Muscle of back (tissue), 13 donors: ENCODE measurements around the gene PIK3C2G. TPM values are rescaled to one million over a fixed set of nuclear protein-coding genes. Genes with fewer than 3 reads are reported as not detected.
"Not testable (repeated sequence)": the region's sequence is repeated elsewhere in the genome, so short reads cannot be mapped to it uniquely, and the experiment has no call there.

Source experiments
- DNase-seq, 3 donors: peaks; one replicate each; pipeline versions ENCODE4 v3.0.0 to v3.0.0-alpha.2; 2013
- long read RNA-seq, 9 donors: transcript quantifications; one replicate each; lab custom pipeline, GENCODE V29; 2026
- polyA plus RNA-seq, 10 donors: library from polyadenylated mRNA; unstranded; fragments of 120-200 nt; gene quantifications; one replicate each; pipeline ENCODE4 v1.2.1, GENCODE V29; 2013; ENCODE audit not compliant: insufficient read length in 10 of 10

PIK3C2G gene
- polyA plus RNA-seq, result 1 to 10 TPM in 2 of 10 donors, under 1 TPM in 7, not detected in 1; 0.08 to 1.9 (median 0.26) TPM
- long read RNA-seq, donor 1, result 0 reads
- long read RNA-seq, donor 2, result 0 reads
- long read RNA-seq, donor 3, result 0 reads
- long read RNA-seq, donor 4, result 0 reads
- long read RNA-seq, donor 5, result 0 reads
- long read RNA-seq, donor 6, result 0 reads
- long read RNA-seq, donor 7, result 0 reads
- long read RNA-seq, donor 8, result 0 reads
- long read RNA-seq, donor 9, result 0 reads

GRCh38 chr12:18261273-18261672 lies at the start of gene PIK3C2G:
Gene PIK3C2G (plus strand): TSS chr12:18261518. CDS start chr12:18282082, 20,564 bp downstream.
- no peak for DNase-seq

- no peak for DNase-seq
These were observed 43.4 kb upstream of the PIK3C2G start for GRCh38 chr12:18217966-18218365.

- peak in 1 of 3 donors; percentile 9 for DNase-seq
These were observed 39.6 kb upstream of the PIK3C2G start for GRCh38 chr12:18221726-18222125.

GRCh38 chr12:18222699-18223098 lies 38.6 kb upstream of the PIK3C2G start:
- no peak for DNase-seq

GRCh38 chr12:18224745-18225144 lies 36.6 kb upstream of the PIK3C2G start:
- DNase-seq, result peak in 1 of 3 donors; percentile 56

- no peak for DNase-seq
These were observed 21.8 kb upstream of the PIK3C2G start for GRCh38 chr12:18239526-18239925.

- no peak for DNase-seq
These were observed 18.8 kb upstream of the PIK3C2G start for GRCh38 chr12:18242380-18243089.

GRCh38 chr12:18243238-18243637 lies 18.1 kb upstream of the PIK3C2G start:
- no peak for DNase-seq

- DNase-seq, result no peak
These were observed 15.3 kb upstream of the PIK3C2G start for GRCh38 chr12:18246066-18246465.

- DNase-seq, result peak; percentile 76 to 89 (median 77)
These were observed 10.9 kb upstream of the PIK3C2G start for GRCh38 chr12:18250313-18250916.

GRCh38 chr12:18254081-18254480 lies 7.2 kb upstream of the PIK3C2G start:
- no peak for DNase-seq

GRCh38 chr12:18255004-18255403 lies 6.3 kb upstream of the PIK3C2G start:
- DNase-seq, result not testable (repeated sequence)

GRCh38 chr12:18257251-18257650 lies 4.1 kb upstream of the PIK3C2G start:
- no peak for DNase-seq

GRCh38 chr12:18258929-18259328 lies 2.4 kb upstream of the PIK3C2G start:
- DNase-seq, result no peak

- no peak for DNase-seq
These were observed 1.2 kb upstream of the PIK3C2G start for GRCh38 chr12:18259906-18260682.

GRCh38 chr12:18261906-18262305 lies 588 bp downstream of the PIK3C2G start:
- no peak for DNase-seq

- no peak for DNase-seq
These were observed 1.2 kb downstream of the PIK3C2G start for GRCh38 chr12:18262514-18262913.

- DNase-seq, result no peak
These were observed 3.3 kb downstream of the PIK3C2G start for GRCh38 chr12:18264581-18265075.

GRCh38 chr12:18267427-18268099 lies 6.2 kb downstream of the PIK3C2G start:
- DNase-seq, result no peak

- peak in 1 of 3 donors; percentile 36 for DNase-seq
These were observed 9.7 kb downstream of the PIK3C2G start for GRCh38 chr12:18270958-18271460.

- no peak for DNase-seq
These were observed 14.7 kb downstream of the PIK3C2G start for GRCh38 chr12:18275981-18276380.
